Omental fat pad (tissue), 4 donors: ENCODE results near the gene RCVRN. TPM values are rescaled to one million over a fixed set of nuclear protein-coding genes. Genes with fewer than 3 reads are reported as not detected.

Experiments
- ATAC-seq: fragments of 150-250 bp; one replicate; pipeline ENCODE4 v1.9.1; 2016; ENCODE audit warnings: mild to moderate bottlenecking, moderate library complexity; ENCODE audit not compliant: low FRiP score
- DNase-seq: peaks from one replicate; pipeline ENCODE4 v3.0.0-alpha.2; 2019; ENCODE audit warnings: low spot score
- CTCF ChIP-seq, 3 donors: fragments of 450-650 bp; IDR thresholded peaks; one replicate each; pipeline ENCODE4 v1.5.1; 2016 to 2017; ENCODE audit warnings: antibody characterized with exemption in 3 of 3, mild to moderate bottlenecking in 3 of 3, moderate library complexity in 2 of 3
- total RNA-seq, 4 donors: library from RNA; depleted of rRNA; stranded (reverse); fragments of >200 nt; gene quantifications; one replicate each; pipeline ENCODE4 v1.1.0, GENCODE V29; 2016

The RCVRN gene
- total RNA-seq, 4 donors from 2014 or later: 0.24 to 0.65 (median 0.60) TPM

- TF ChIP-seq CTCF (IDR thresholded peaks at IDR 0.05): no peak
- DNase-seq: no peak
Observed at GRCh38 chr17:9917131-9917530, 12.1 kb upstream of the RCVRN start.

GRCh38 chr17:9916108-9916507, 11.0 kb upstream of the RCVRN start:
- ATAC-seq (no peak), DNase-seq (no peak)
- no peak for TF ChIP-seq CTCF (IDR thresholded peaks at IDR 0.05)

More at GRCh38 chr17:9917131-9917530, 12.1 kb upstream of the RCVRN start:
- ATAC-seq: no peak

GRCh38 chr17:9913476-9913875, 8.4 kb upstream of the RCVRN start:
- TF ChIP-seq CTCF (IDR thresholded peaks at IDR 0.05): no peak
- DNase-seq (no peak), ATAC-seq (no peak)

GRCh38 chr17:9912121-9913099, 7.3 kb upstream of the RCVRN start:
- DNase-seq (no peak), ATAC-seq (no peak)
- no peak for TF ChIP-seq CTCF (IDR thresholded peaks at IDR 0.05)

- TF ChIP-seq CTCF (IDR thresholded peaks at IDR 0.05): no peak
- ATAC-seq (no peak), DNase-seq (no peak)
Observed at GRCh38 chr17:9911089-9911488, 6.0 kb upstream of the RCVRN start.

GRCh38 chr17:9908649-9909042, 3.6 kb upstream of the RCVRN start:
- ATAC-seq (no peak), DNase-seq (no peak)
- TF ChIP-seq CTCF (IDR thresholded peaks at IDR 0.05): no peak
